Fibroblast of lung (primary cell): ENCODE measurements around the gene FKBP3. TPM values are rescaled to one million over a fixed set of nuclear protein-coding genes. Genes with fewer than 3 reads are reported as not detected.

Experiments
- DNase-seq, 2 donors: peaks; one replicate each; pipeline versions ENCODE4 v3.0.0 to v3.0.0-alpha.2; 2010; ENCODE audit warnings: low read depth in 2 of 2
- H2AFZ ChIP-seq: 2 replicates; pipeline ENCODE4 v1.5.1; 2012; ENCODE audit warnings: low read length, control low read depth, inconsistent platforms
- H3K27ac ChIP-seq: 2 replicates; pipeline ENCODE4 v1.5.1; 2011; ENCODE audit warnings: low read length, control low read depth; ENCODE audit not compliant: insufficient read depth
- H3K27me3 ChIP-seq: 2 replicates; pipeline ENCODE4 v1.5.1; 2011; ENCODE audit warnings: mild to moderate bottlenecking, low read length; ENCODE audit not compliant: control insufficient read depth, insufficient read depth
- H3K36me3 ChIP-seq: 2 replicates; pipeline ENCODE4 v1.5.1; 2011; ENCODE audit warnings: low read length; ENCODE audit not compliant: control insufficient read depth, insufficient read depth
- H3K4me1 ChIP-seq: 2 replicates; pipeline ENCODE4 v1.5.1; 2011; ENCODE audit warnings: low read length; ENCODE audit not compliant: control insufficient read depth, insufficient read depth; ENCODE audit errors: extremely low read depth
- H3K4me2 ChIP-seq: 2 replicates; pipeline ENCODE4 v1.5.1; 2011; ENCODE audit warnings: low read length, control low read depth; ENCODE audit not compliant: insufficient read depth; ENCODE audit errors: extremely low read depth
- H3K4me3 ChIP-seq, 4 experiments: fragments of 200-600 bp in 1 of 4; sonication (generic) in 1 of 4; replicated peaks in 1 of 4; 2 replicates each; pipeline ENCODE4 v1.5.1; 2011 to 2016; ENCODE audit warnings: low read length in 4 of 4, low read depth in 3 of 4, mild to moderate bottlenecking in 3 of 4, control low read depth in 2 of 4, inconsistent platforms in 1 of 4, mixed read lengths in 1 of 4; ENCODE audit not compliant: insufficient read depth in 1 of 4; ENCODE audit errors: control extremely low read depth in 1 of 4
- H3K79me2 ChIP-seq: 2 replicates; pipeline ENCODE4 v1.5.1; 2012; ENCODE audit warnings: mild to moderate bottlenecking, low read length, inconsistent platforms; ENCODE audit not compliant: control insufficient read depth, insufficient read depth
- H3K9ac ChIP-seq: 2 replicates; pipeline ENCODE4 v1.5.1; 2011; ENCODE audit warnings: mild to moderate bottlenecking, low read length, control low read depth; ENCODE audit not compliant: insufficient read depth
- H3K9me3 ChIP-seq: 2 replicates; pipeline ENCODE4 v1.5.1; 2012; ENCODE audit warnings: low read depth, low read length; ENCODE audit not compliant: control insufficient read depth, insufficient read depth
- H4K20me1 ChIP-seq: 2 replicates; pipeline ENCODE4 v1.5.1; 2011; ENCODE audit warnings: low read length; ENCODE audit not compliant: control insufficient read depth, insufficient read depth; ENCODE audit errors: extremely low read depth
- CTCF ChIP-seq, 2 donors: IDR thresholded peaks in 1 of 2; conservative IDR thresholded peaks in 1 of 2; 1 replicate in 1 of 2; 2 replicates in 1 of 2; pipeline ENCODE4 v1.5.1; 2011 to 2012; ENCODE audit warnings: low read length in 2 of 2, control low read depth in 1 of 2, inconsistent platforms in 1 of 2, low read depth in 1 of 2, mild to moderate bottlenecking in 1 of 2
- EZH2 ChIP-seq: IDR thresholded peaks from 2 replicates; pipeline ENCODE4 v1.5.1; 2012; ENCODE audit warnings: low read length, control low read depth, mild to moderate bottlenecking; ENCODE audit errors: missing control alignments
- polyA plus RNA-seq, 2 donors: library from polyadenylated mRNA; depleted of rRNA in 1 of 2; stranded (reverse) in 1 of 2; unstranded in 1 of 2; fragments of >200 nt; gene quantifications; 2 replicates each; pipeline ENCODE4 v1.2.1, GENCODE V29; 2011 to 2012; ENCODE audit warnings: missing spikeins in 1 of 2
- total RNA-seq: library from RNA; depleted of rRNA; stranded (reverse); fragments of >200 nt; gene quantifications from 2 replicates; pipeline ENCODE4 v1.2.1, GENCODE V29; 2014

The FKBP3 gene
- total and polyA plus RNA-seq, 2 donors (not counting 1 experiment from before 2014, with no cell fraction given), result 29.1 to 101 TPM

GRCh38 chr14:45114327-45114726 is 20.0 kb downstream of the FKBP3 start:
- Histone ChIP-seq H3K36me3 (peaks cover 8% of the 10 kb centered on the region), H3K9me3 (no peaks in the 10 kb centered on the region)
- no peak for TF ChIP-seq CTCF (conservative IDR thresholded peaks at IDR 0.05 in 1 of 2, IDR thresholded peaks at IDR 0.05 in 1 of 2; ENCODE audit: low read depth in 1 of 2, low read length in 2 of 2)
- no peak for TF ChIP-seq EZH2

DNA sequence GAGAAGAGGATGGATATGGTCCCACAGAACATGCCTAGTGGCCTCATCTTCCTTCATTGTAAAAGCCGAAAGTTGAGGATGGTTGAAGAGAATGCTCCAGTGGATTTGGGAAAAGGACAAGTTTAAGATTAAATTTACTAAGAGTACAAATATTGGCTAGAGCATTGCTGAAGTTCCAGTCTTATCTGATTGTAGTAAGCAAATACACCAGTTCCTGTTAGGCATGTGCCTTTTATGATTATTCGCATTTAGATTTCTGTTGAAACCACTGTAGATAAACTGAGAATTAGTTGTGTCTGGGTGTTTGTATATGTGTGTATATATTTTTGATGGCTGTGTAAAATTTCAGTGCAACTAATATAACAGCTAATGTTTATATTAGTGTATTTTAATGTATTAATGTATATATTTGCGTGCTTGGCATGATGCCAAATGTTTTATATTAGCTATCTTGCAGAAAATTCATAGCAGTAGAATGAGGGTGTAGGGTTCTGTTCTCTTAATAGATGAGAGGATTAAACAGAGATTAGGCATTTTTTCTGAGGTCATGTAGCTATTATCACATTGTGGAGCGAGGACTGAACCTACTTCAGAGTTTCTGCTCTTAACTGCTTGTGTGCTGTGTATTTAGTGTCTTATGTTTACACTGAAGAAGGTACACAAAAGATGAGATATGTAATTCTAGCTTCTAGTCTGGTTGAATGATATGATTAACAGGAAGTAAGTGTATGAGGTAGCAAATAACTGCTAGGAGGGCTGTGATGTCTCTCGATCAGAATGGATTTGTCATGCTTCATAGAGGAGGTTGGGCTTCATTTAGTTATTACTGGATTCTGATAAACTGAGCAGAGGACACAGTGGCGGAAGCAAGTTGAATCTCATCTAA is 21.1 kb downstream of the FKBP3 start:
- peaks cover 5% of the 10 kb centered on the region for H3K36me3 ChIP-seq
- no peaks in the 10 kb centered on the region for H4K20me1 ChIP-seq
- no peak overlapping the region for H2AFZ ChIP-seq
- H3K27me3 ChIP-seq, result no peaks in the 10 kb centered on the region
- peak; percentile 23 to 30 for DNase-seq
- no peak overlapping the region for H3K9ac ChIP-seq
- H3K4me1 ChIP-seq, result no peaks in the 10 kb centered on the region
- no peaks in the 10 kb centered on the region for H3K79me2 ChIP-seq
- no peak overlapping the region for H3K4me3 ChIP-seq
- no peak for TF ChIP-seq CTCF (conservative IDR thresholded peaks at IDR 0.05 in 1 of 2, IDR thresholded peaks at IDR 0.05 in 1 of 2; ENCODE audit: low read depth in 1 of 2, low read length in 2 of 2)
- TF ChIP-seq EZH2, result no peak
- H3K9me3 ChIP-seq, result no peaks in the 10 kb centered on the region
- H3K27ac ChIP-seq, result no peak overlapping the region
- no peak overlapping the region for H3K4me2 ChIP-seq

More at GRCh38 chr14:45114327-45114726, 20.0 kb downstream of the FKBP3 start:
- Histone ChIP-seq H3K4me1 (no peaks in the 10 kb centered on the region), H3K27ac (no peak overlapping the region), H3K4me2 (no peak overlapping the region), H3K27me3 (no peaks in the 10 kb centered on the region), H4K20me1 (no peaks in the 10 kb centered on the region), H3K4me3 (no peak overlapping the region), H3K9ac (no peak overlapping the region), H3K79me2 (no peaks in the 10 kb centered on the region), H2AFZ (no peak overlapping the region)
- DNase-seq, result no peak

GRCh38 chr14:45104561-45104960 is 29.7 kb downstream of the FKBP3 start:
- H3K79me2 ChIP-seq, result no peaks in the 10 kb centered on the region
- TF ChIP-seq CTCF (conservative IDR thresholded peaks at IDR 0.05 in 1 of 2, IDR thresholded peaks at IDR 0.05 in 1 of 2; ENCODE audit: low read depth in 1 of 2, low read length in 2 of 2) (no peak), EZH2 (no peak)
- H3K27me3 ChIP-seq, result no peaks in the 10 kb centered on the region
- H3K36me3 ChIP-seq, result peaks cover 7% of the 10 kb centered on the region
- no peak overlapping the region for H3K9ac ChIP-seq
- no peaks in the 10 kb centered on the region for H3K4me1 ChIP-seq
- H2AFZ ChIP-seq, result no peak overlapping the region
- H4K20me1 ChIP-seq, result no peaks in the 10 kb centered on the region
- H3K4me3 ChIP-seq, result no peak overlapping the region
- no peak overlapping the region for H3K4me2 ChIP-seq
- H3K27ac ChIP-seq, result no peak overlapping the region
- H3K9me3 ChIP-seq, result no peaks in the 10 kb centered on the region
- DNase-seq, result no peak
